RWPE2 (cell line): ENCODE results near the gene TSHZ2.

Source experiments
- ATAC-seq: fragments of 200-7000 bp; cut with Tn5 transposase; 3 replicates; pipeline ENCODE4 v1.9.1; 2021; ENCODE audit warnings: low read depth
- DNase-seq: peaks from one replicate; pipeline ENCODE4 v3.0.0-alpha.2; 2020; ENCODE audit warnings: low spot score
- H3K27ac ChIP-seq: fragments of 450-650 bp; 2 replicates; pipeline ENCODE4 v1.5.1; 2017; ENCODE audit warnings: mild to moderate bottlenecking; ENCODE audit not compliant: poor library complexity, severe bottlenecking
- H3K27me3 ChIP-seq: fragments of 250-450 bp; sonication (Bioruptor Pico); 2 replicates; pipeline ENCODE4 v1.5.1; 2021; ENCODE audit warnings: mild to moderate bottlenecking, moderate library complexity; ENCODE audit not compliant: insufficient read depth, poor library complexity, severe bottlenecking
- H3K36me3 ChIP-seq: fragments of 250-450 bp; sonication (Bioruptor Pico); 2 replicates; pipeline ENCODE4 v1.5.1; 2020; ENCODE audit warnings: low read depth, mild to moderate bottlenecking, moderate library complexity
- H3K4me1 ChIP-seq: fragments of 250-450 bp; sonication (Bioruptor Pico); 2 replicates; pipeline ENCODE4 v1.5.1; 2021; ENCODE audit warnings: mild to moderate bottlenecking, moderate library complexity; ENCODE audit not compliant: insufficient read depth, poor library complexity, severe bottlenecking
- H3K4me3 ChIP-seq: fragments of 250-450 bp; sonication (Bioruptor Pico); 2 replicates; pipeline ENCODE4 v1.5.1; 2021; ENCODE audit warnings: mild to moderate bottlenecking, moderate library complexity; ENCODE audit not compliant: severe bottlenecking
- H3K9me3 ChIP-seq: fragments of 250-450 bp; sonication (Bioruptor Pico); 2 replicates; pipeline ENCODE4 v1.5.1; 2021; ENCODE audit warnings: mild to moderate bottlenecking, moderate library complexity; ENCODE audit not compliant: severe bottlenecking
- CTCF ChIP-seq: fragments of 450-650 bp; IDR thresholded peaks from one replicate; pipeline ENCODE4 v1.5.1; 2017; ENCODE audit warnings: mild to moderate bottlenecking, moderate library complexity; ENCODE audit not compliant: poor library complexity, severe bottlenecking

TSHZ2 gene

GRCh38 chr20:53180928-53181362 is 208.8 kb downstream of the TSHZ2 start:
- H3K27ac ChIP-seq: no peak overlapping the region
- H3K4me1 ChIP-seq: no peaks in the 10 kb centered on the region
- H3K9me3 ChIP-seq: no peaks in the 10 kb centered on the region
- peaks cover 3% of the 10 kb centered on the region for H3K27me3 ChIP-seq
- H3K4me3 ChIP-seq: no peak overlapping the region
- no peak for TF ChIP-seq CTCF
- H3K36me3 ChIP-seq: no peaks in the 10 kb centered on the region
- no peak for ATAC-seq
- DNase-seq: no peak

DNA sequence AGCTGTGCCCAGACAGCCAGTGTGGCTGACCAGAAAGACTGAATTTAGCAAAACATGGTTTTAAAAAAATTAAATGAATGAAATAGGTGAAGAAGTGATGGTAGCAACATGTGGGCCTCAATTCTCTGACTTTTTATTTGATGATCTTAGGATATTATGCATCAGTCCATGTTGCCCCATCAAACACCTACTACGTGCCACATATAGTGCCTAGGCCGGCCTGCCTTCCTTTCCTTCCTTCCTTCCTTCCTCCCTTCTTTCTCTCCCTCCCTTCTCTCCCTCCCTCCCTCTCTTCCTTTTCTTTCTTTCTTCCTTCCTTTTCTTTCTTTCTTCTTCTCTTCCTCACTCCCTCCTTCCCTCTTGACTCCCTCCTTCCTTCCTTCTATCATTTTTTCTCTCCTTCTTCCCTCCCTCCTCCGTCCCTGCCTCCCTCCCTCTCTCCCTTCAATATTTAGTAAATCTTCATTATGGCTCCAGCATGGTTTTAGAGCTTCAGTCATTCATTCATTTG is 209.8 kb downstream of the TSHZ2 start:
- ATAC-seq (no peak), DNase-seq (no peak)
- Histone ChIP-seq H3K36me3 (no peaks in the 10 kb centered on the region), H3K27ac (no peak overlapping the region), H3K4me1 (no peaks in the 10 kb centered on the region), H3K4me3 (no peak overlapping the region), H3K27me3 (peaks cover 6% of the 10 kb centered on the region), H3K9me3 (no peaks in the 10 kb centered on the region)
- no peak for TF ChIP-seq CTCF

DNA sequence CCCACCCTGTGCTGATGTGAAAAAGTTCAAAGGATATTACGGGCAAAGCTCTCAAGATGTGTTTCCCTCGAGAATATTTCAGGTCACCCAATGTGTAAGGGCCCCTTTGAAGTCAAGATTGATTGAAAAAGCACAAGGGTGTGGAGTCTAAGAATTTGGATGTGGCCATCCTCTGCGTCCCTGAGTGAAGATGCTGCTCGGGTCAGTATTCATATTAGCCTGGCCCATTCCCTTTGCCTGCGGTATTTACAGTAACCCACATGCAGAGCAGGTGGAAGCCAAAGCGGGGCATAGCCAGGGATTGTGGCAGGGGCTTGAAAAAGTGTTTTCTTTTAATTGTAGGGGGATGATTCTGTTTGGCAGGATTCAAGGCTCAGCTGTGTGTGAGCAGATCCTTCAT is 211.0 kb downstream of the TSHZ2 start:
- Histone ChIP-seq H3K27ac (no peak overlapping the region), H3K4me3 (no peak overlapping the region), H3K27me3 (peaks cover 6% of the 10 kb centered on the region), H3K36me3 (no peaks in the 10 kb centered on the region), H3K4me1 (no peaks in the 10 kb centered on the region), H3K9me3 (no peaks in the 10 kb centered on the region)
- TF ChIP-seq CTCF: no peak
- DNase-seq (no peak), ATAC-seq (no peak)

DNA sequence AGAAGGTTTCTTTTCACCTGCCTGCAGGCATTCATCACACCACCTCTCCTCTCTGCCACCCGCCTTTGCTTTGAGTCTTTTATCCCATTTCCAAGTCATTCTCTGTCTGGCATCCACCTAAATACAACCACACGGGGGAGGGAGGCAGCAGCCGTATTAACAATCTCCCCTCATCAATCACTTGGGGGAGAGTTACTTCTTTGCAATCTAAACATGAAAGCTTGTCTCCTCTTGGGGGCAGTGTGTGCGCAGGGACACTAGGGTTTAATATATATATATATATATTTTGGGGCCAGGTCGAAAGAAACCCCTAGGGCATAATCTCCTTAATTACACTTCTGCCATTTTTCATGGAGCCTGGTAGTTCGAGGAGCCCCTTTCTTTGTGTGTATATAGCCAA is 214.5 kb downstream of the TSHZ2 start:
- Histone ChIP-seq H3K9me3 (no peaks in the 10 kb centered on the region), H3K4me1 (no peaks in the 10 kb centered on the region), H3K4me3 (no peak overlapping the region), H3K27me3 (peaks cover 6% of the 10 kb centered on the region), H3K36me3 (no peaks in the 10 kb centered on the region), H3K27ac (no peak overlapping the region)
- no peak for TF ChIP-seq CTCF
- DNase-seq (no peak), ATAC-seq (no peak)

DNA sequence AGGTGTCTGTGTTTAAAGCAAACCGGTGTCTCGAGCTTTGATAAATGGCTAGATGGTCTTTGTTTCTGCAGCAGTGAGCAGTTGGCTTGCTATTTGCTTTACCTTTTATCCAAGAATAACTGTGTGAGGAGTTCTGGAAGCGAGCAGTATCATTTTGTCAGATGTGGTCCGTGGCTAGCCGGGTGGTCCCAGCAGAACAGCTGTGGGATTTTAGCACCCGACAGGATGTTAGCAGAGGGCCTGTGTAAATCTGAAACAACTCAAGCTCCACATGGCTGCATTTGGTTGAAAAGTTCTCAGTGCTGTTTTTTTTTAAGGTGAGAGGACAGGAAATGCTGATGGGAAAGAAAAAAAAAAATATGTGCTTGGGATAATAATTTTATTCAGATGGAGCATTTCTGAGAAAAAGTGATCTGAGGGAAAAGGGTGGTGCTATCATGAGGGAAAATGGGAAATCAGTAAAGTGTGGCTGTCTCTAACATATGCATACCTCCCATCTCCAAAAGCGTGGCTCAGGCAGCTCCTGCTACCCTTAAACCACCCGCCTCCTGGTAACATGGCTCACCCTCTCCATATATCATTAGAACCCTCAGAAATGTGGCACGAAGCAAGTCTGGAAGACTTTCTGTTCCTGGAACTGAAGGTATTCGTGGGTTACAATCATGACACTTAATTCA is 215.4 kb downstream of the TSHZ2 start:
- no peaks in the 10 kb centered on the region for H3K36me3 ChIP-seq
- H3K9me3 ChIP-seq: no peaks in the 10 kb centered on the region
- no peak for DNase-seq
- ATAC-seq: no peak
- no peaks in the 10 kb centered on the region for H3K4me1 ChIP-seq
- no peak overlapping the region for H3K4me3 ChIP-seq
- no peak overlapping the region for H3K27ac ChIP-seq
- peaks cover 6% of the 10 kb centered on the region for H3K27me3 ChIP-seq
- TF ChIP-seq CTCF: no peak
